MCF 10A (cell line): Measurements from ENCODE around the gene KCTD7. TPM values are rescaled to one million over a fixed set of nuclear protein-coding genes. Genes with fewer than 3 reads are reported as not detected.
"Not testable (repeated sequence)": the region's sequence is repeated elsewhere in the genome, so short reads cannot be mapped to it uniquely, and the experiment has no call there.

ENCODE experiments used
- BruUV-seq: library from RNA; stranded (reverse); fragments of 400-500 nt; replicated peaks from 2 replicates; lab custom pipeline; 2021; lab: Mats Ljungman, UMichigan
- CTCF ChIA-PET: fragments of 300-600 bp; sonication (Branson Sonifier 250); formaldehyde crosslinking; extraction: SDS; loops from one replicate; lab custom pipeline; 2021; ENCODE audit warnings: antibody characterized with exemption, inconsistent platforms; lab: Yijun Ruan, JAX
- POLR2A ChIA-PET: fragments of 300-600, 350-650 bp; sonication (Branson Sonifier 250); formaldehyde crosslinking; extraction: SDS; loops from one replicate; lab custom pipeline; 2020; ENCODE audit warnings: antibody characterized with exemption, inconsistent platforms; lab: Yijun Ruan, JAX
- DNase-seq: peaks from one replicate; pipeline ENCODE4 v3.0.0-alpha.2; 2018; ENCODE audit not compliant: unreplicated experiment
- H3K27ac Mint-ChIP-seq: one replicate; pipeline ENCODE4 v1.8.0; 2022; ENCODE audit warnings: mild to moderate bottlenecking, low read depth, mixed read lengths; ENCODE audit not compliant: unreplicated experiment
- H3K27me3 Mint-ChIP-seq: one replicate; pipeline ENCODE4 v1.8.0; 2022; ENCODE audit warnings: mixed read lengths; ENCODE audit not compliant: insufficient read depth, unreplicated experiment
- H3K36me3 Mint-ChIP-seq: one replicate; pipeline ENCODE4 v1.8.0; 2022; ENCODE audit warnings: mild to moderate bottlenecking, moderate library complexity, mixed read lengths; ENCODE audit not compliant: insufficient read depth, unreplicated experiment
- H3K4me1 Mint-ChIP-seq: one replicate; pipeline ENCODE4 v1.8.0; 2022; ENCODE audit warnings: mixed read lengths; ENCODE audit not compliant: insufficient read depth, unreplicated experiment
- H3K4me3 Mint-ChIP-seq: one replicate; pipeline ENCODE4 v1.8.0; 2022; ENCODE audit warnings: mild to moderate bottlenecking, moderate library complexity, mixed read lengths; ENCODE audit not compliant: unreplicated experiment
- H3K9me3 Mint-ChIP-seq: one replicate; pipeline ENCODE4 v1.8.0; 2022; ENCODE audit warnings: mixed read lengths; ENCODE audit not compliant: unreplicated experiment
- CTCF ChIP-seq: fragments of 200-600 bp; IDR thresholded peaks from one replicate; pipeline ENCODE4 v1.8.0; 2022; ENCODE audit warnings: antibody characterized with exemption, mild to moderate bottlenecking; ENCODE audit not compliant: unreplicated experiment
- intact Hi-C: fragments of 100-400 bp; cut with micrococcal nuclease; formaldehyde crosslinking; loops from 2 replicates; pipeline ENCODE4 v1.14.1; 2022
- total RNA-seq: library from RNA; stranded (reverse); gene quantifications from 2 replicates; pipeline ENCODE4 v1.2.3, GENCODE V29; 2022

KCTD7 gene
- total RNA-seq, 1 experiment from 2014 or later, result 3.7 TPM

GRCh38 chr7:66602159-66602558, 26.5 kb upstream of the KCTD7 start:
- POLR2A ChIA-PET, result interaction anchor here (0.6 kb wide), 1 partner anchor 10 kb away, joined by 4 read pairs; no protein-coding TSS in a partner anchor
- no peak for DNase-seq
- H3K9me3 Mint-ChIP-seq, result no peaks in the 10 kb centered on the region
- BruUV-seq, result no TSS peak
- CTCF ChIA-PET, result interaction anchor here (0.6 kb wide), 1 partner anchor 31 kb away, joined by 3 read pairs; no protein-coding TSS in a partner anchor
- no peak overlapping the region for H3K27ac Mint-ChIP-seq
- no peaks in the 10 kb centered on the region for H3K27me3 Mint-ChIP-seq
- H3K36me3 Mint-ChIP-seq, result no peaks in the 10 kb centered on the region
- no peak overlapping the region for H3K4me3 Mint-ChIP-seq
- no peak for TF ChIP-seq CTCF
- H3K4me1 Mint-ChIP-seq, result no peaks in the 10 kb centered on the region
- intact Hi-C loops, result no loop called here

- no TSS peak for BruUV-seq
- H3K36me3 Mint-ChIP-seq, result no peaks in the 10 kb centered on the region
- H3K4me3 Mint-ChIP-seq, result no peak overlapping the region
- no peaks in the 10 kb centered on the region for H3K27me3 Mint-ChIP-seq
- no peaks in the 10 kb centered on the region for H3K9me3 Mint-ChIP-seq
- no peak for TF ChIP-seq CTCF
- H3K27ac Mint-ChIP-seq, result no peak overlapping the region
- no peaks in the 10 kb centered on the region for H3K4me1 Mint-ChIP-seq
- CTCF ChIA-PET, result interaction anchor here (0.7 kb wide), 1 partner anchor 50 kb away, joined by 3 read pairs; no protein-coding TSS in a partner anchor
- DNase-seq, result no peak
- intact Hi-C loops, result no loop called here
- POLR2A ChIA-PET, result interaction anchor here (2.4 kb wide), 1 partner anchor 24 kb away, joined by 7 read pairs; the partner anchor contains the start of gene KCTD7
These were observed 24.5 kb upstream of the KCTD7 start for GRCh38 chr7:66604198-66604597.

DNA sequence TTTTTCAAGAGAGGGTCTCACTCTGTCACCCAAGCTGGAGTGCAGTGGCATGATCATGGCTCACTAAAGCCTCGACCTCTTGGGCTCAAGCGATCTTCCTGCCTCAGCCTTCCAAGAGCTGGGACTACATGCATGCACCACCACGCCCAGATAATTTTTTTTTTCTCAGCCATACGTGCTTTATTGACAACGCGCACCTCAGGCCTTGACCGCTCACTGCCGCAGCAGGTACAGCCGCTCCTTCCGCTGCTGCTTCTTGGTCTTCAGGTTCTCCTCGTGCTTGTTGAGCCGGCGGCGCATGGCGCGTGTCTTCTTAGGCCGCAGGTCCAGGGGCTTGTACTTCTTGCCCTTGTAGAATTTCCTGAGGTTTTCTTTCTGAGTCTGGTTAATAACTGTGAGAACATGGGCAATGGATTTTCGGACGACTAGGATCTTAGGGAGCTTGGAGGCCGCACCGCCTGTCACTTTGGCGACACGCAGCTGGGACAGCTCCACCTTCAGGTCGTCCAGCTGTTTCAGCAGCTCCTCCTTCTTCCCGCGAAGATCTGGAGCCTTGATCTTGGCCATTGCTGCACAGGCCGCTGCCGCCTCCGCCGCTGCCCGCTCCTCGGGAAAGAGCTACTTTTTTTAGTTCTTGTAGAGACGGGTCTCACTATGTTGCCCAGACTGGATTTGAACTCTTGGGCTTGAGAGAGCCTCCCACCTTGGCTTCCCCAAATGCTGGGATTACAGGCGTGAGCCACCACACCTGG, 22.0 kb upstream of the KCTD7 start:
- H3K4me3 Mint-ChIP-seq, H3K36me3 Mint-ChIP-seq, H3K27ac Mint-ChIP-seq, H3K4me1 Mint-ChIP-seq, BruUV-seq, intact Hi-C loops, H3K9me3 Mint-ChIP-seq, POLR2A ChIA-PET, DNase-seq, H3K27me3 Mint-ChIP-seq: not testable (repeated sequence)
- CTCF ChIA-PET, result interaction anchor here (0.6 kb wide), 1 partner anchor 419 kb away, joined by 3 read pairs; no protein-coding TSS in a partner anchor

- H3K36me3 Mint-ChIP-seq, result no peaks in the 10 kb centered on the region
- H3K9me3 Mint-ChIP-seq, result no peaks in the 10 kb centered on the region
- CTCF ChIA-PET, result interaction anchor here (0.6 to 0.7 kb wide), 2 partner anchors 555 to 1388 kb away, joined by 3 to 6 read pairs; no protein-coding TSS in a partner anchor
- intact Hi-C loops, result no loop called here
- no peak for TF ChIP-seq CTCF
- H3K27me3 Mint-ChIP-seq, result no peaks in the 10 kb centered on the region
- no peak overlapping the region for H3K4me3 Mint-ChIP-seq
- no peak overlapping the region for H3K27ac Mint-ChIP-seq
- H3K4me1 Mint-ChIP-seq, result no peaks in the 10 kb centered on the region
- no peak for DNase-seq
- BruUV-seq, result no TSS peak
- POLR2A ChIA-PET, result interaction anchor here (1.0 kb wide), 1 partner anchor 9 kb away, joined by 4 read pairs; no protein-coding TSS in a partner anchor
These were observed 19.5 kb upstream of the KCTD7 start for GRCh38 chr7:66609176-66609575.

DNA sequence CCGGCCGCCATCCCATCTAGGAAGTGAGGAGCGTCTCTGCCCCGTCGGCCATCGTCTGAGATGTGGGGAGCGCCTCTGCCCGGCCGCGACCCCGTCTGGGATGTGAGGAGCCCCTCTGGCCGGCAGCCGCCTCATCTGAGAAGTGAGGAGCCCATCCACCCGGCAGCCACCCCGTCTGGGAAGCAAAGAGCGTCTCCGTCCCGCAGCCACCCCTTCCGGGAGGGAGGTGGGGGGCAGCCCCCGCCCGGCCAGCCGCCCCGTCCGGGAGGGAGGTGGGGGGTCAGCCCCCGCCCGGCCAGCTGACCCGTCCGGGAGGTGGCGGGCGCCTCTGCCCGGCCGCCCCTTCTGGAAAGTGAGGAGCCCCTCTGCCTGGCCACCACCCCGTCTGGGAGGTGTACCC, 14.1 kb upstream of the KCTD7 start:
- H3K27ac Mint-ChIP-seq, H3K4me3 Mint-ChIP-seq, POLR2A ChIA-PET, intact Hi-C loops, CTCF ChIA-PET, H3K9me3 Mint-ChIP-seq, H3K36me3 Mint-ChIP-seq, H3K4me1 Mint-ChIP-seq, H3K27me3 Mint-ChIP-seq, BruUV-seq, DNase-seq: not testable (repeated sequence)
